PFSK-1 (cell line): ENCODE data around the gene CCR7.

ENCODE experiments used
- FOXP2 ChIP-seq: optimal IDR thresholded peaks from 2 replicates; pipeline ENCODE3; 2011; ENCODE audit warnings: borderline replicate concordance, control low read depth, inconsistent platforms; ENCODE audit not compliant: insufficient read depth; ENCODE audit errors: extremely low read length, extremely low read depth
- POLR2AphosphoS5 ChIP-seq: IDR thresholded peaks from 2 replicates; pipeline ENCODE4 v1.6.1; 2012; ENCODE audit warnings: low read depth, mild to moderate bottlenecking, control low read depth, low read length, moderate library complexity
- SIN3A ChIP-seq: IDR thresholded peaks from 2 replicates; pipeline ENCODE4 v1.6.1; 2012; ENCODE audit warnings: mild to moderate bottlenecking, low read length, moderate library complexity, borderline replicate concordance; ENCODE audit not compliant: insufficient read depth
- TAF1 ChIP-seq: IDR thresholded peaks from 2 replicates; pipeline ENCODE4 v1.6.1; 2012; ENCODE audit warnings: low read length, control low read depth, borderline replicate concordance; ENCODE audit not compliant: insufficient read depth
- TF ChIP-seq, protein P1 (sequence below), 2 experiments: IDR thresholded peaks; 2 replicates each; pipeline versions ENCODE4 v1.6.1 to v1.8.0; 2011 to 2012; ENCODE audit warnings: low read depth in 2 of 2, low read length in 2 of 2, control low read depth in 1 of 2, inconsistent platforms in 1 of 2, mild to moderate bottlenecking in 1 of 2, moderate library complexity in 1 of 2; ENCODE audit not compliant: insufficient read depth in 1 of 2

CCR7 gene

DNA sequence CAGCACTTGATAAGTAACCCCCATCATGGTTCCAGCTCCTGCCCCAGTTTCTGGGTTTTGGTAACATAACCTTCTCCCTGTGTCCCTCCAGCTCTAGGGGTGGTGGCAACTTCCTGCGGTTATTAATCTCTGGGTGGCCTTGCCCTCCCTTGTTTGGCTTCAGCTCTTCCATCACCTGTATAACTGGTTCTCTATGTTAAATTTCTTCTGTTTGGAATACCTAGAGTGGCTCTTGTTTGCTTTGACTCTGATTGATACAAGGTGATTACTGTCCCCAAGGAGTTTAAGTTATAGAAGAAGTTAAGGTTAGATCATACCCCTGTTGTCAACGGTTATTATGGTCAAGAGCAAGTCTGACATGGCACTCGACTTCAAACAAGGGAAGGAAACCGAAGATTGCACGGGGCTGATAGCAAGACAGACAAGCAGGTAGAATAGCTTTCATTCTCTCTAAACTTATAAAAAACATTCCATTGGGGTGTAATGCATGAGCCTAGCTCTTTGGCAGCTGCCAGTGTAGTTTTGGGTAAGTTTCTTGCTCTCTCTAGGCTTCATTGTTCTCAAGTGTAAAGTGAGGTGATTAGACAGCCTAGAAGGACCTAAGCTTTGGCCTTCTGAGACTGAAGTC lies 11.0 kb upstream of the CCR7 start:
- TF ChIP-seq, protein P1, sequence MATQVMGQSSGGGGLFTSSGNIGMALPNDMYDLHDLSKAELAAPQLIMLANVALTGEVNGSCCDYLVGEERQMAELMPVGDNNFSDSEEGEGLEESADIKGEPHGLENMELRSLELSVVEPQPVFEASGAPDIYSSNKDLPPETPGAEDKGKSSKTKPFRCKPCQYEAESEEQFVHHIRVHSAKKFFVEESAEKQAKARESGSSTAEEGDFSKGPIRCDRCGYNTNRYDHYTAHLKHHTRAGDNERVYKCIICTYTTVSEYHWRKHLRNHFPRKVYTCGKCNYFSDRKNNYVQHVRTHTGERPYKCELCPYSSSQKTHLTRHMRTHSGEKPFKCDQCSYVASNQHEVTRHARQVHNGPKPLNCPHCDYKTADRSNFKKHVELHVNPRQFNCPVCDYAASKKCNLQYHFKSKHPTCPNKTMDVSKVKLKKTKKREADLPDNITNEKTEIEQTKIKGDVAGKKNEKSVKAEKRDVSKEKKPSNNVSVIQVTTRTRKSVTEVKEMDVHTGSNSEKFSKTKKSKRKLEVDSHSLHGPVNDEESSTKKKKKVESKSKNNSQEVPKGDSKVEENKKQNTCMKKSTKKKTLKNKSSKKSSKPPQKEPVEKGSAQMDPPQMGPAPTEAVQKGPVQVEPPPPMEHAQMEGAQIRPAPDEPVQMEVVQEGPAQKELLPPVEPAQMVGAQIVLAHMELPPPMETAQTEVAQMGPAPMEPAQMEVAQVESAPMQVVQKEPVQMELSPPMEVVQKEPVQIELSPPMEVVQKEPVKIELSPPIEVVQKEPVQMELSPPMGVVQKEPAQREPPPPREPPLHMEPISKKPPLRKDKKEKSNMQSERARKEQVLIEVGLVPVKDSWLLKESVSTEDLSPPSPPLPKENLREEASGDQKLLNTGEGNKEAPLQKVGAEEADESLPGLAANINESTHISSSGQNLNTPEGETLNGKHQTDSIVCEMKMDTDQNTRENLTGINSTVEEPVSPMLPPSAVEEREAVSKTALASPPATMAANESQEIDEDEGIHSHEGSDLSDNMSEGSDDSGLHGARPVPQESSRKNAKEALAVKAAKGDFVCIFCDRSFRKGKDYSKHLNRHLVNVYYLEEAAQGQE (IDR thresholded peaks at IDR 0.05; ENCODE audit: insufficient read depth in 1 of 2, low read depth in 2 of 2, low read length in 2 of 2) = no peak
- TF ChIP-seq POLR2AphosphoS5 (no peak), SIN3A (no peak), TAF1 (no peak), FOXP2 (no peak)

DNA sequence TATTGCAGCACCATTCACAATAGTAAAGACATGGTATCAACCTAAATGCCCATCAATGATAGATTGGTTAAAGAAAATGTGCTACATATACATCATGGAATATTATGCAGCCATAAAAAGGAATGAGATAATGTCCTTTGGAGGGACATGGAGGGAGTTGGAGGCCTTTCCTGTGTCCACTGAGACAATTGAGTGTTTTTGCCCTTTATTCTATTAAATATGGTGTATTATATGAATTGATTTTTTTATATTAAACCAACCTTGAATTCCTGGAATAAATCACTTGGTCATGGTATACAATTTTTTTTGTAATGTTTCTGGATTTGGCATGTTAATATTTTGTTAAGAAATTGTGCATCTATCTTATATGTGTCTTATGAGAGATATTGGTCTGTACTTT lies 9.0 kb upstream of the CCR7 start:
- no peak for TF ChIP-seq SIN3A
- TF ChIP-seq, protein P1 (IDR thresholded peaks at IDR 0.05; ENCODE audit: insufficient read depth in 1 of 2, low read depth in 2 of 2, low read length in 2 of 2) = no peak
- no peak for TF ChIP-seq POLR2AphosphoS5
- no peak for TF ChIP-seq FOXP2
- TF ChIP-seq TAF1 = no peak

DNA sequence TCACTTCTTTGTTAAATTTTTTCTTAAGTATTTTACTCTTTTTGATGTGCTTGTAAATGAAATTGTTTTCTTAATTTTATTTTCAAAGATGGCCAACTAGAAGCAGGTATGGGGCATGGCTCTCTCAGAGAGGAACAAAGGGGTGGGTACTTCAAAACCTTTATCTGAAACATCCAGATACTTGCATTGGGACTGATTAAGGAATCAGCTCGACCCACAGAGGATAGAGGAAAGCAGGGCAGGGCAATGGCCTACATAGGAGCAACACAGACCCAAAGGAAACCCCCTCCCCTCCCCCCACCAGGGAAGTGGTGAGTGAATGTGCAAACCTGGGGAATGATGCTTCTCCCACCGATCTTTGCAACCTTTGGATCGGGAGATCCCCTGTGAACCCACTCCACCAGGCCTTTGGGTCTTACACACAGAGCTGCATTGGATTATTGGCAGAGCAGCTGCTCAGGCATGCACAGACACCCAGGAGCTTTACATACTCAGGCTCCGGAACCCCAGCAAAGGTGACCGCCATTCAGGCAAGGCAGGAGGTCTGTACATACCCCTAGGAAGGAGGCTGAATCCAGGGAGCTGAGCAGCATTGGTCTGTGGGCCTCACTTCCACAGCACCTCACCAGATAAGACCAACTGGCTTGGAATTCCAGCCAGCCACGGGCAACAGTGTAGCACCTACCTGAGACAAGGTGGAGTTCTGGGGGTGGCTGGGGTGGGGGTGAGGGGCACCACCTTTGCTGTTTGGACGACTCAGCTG lies 3.0 kb upstream of the CCR7 start:
- TF ChIP-seq SIN3A = no peak
- TF ChIP-seq, protein P1 (IDR thresholded peaks at IDR 0.05; ENCODE audit: insufficient read depth in 1 of 2, low read depth in 2 of 2, low read length in 2 of 2) = no peak
- TF ChIP-seq POLR2AphosphoS5 = no peak
- TF ChIP-seq TAF1 = no peak
- TF ChIP-seq FOXP2 = no peak

DNA sequence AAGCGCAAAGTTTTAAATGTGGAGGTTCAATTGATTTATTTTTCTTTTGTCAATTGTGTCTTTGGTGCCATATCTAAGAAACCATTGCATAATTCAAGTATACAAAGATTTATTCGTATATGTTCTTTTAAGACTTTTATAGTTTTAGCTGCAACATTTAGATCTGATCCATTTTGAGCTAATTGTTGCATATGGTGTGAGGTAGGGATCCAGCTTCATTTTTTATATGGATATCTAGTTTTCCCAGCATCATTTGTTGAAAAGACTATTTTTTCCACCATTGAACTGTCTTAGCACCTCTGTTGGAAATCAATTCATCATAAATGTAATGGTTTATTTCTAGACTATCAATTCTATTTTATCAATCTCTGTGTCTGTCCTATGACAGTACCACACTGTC lies 2.1 kb upstream of the CCR7 start:
- TF ChIP-seq, protein P1 (IDR thresholded peaks at IDR 0.05; ENCODE audit: insufficient read depth in 1 of 2, low read depth in 2 of 2, low read length in 2 of 2) = no peak
- TF ChIP-seq TAF1 = no peak
- no peak for TF ChIP-seq FOXP2
- TF ChIP-seq POLR2AphosphoS5 = no peak
- no peak for TF ChIP-seq SIN3A
